Neuronal stem cell (in vitro differentiated cells): ENCODE measurements around the gene TSPO.
A peak's percentile ranks its signal among the peaks of the same experiment; 100 is the strongest.

Experiments used
- DNase-seq: peaks from one replicate; pipeline ENCODE4 v3.0.0-alpha.2; 2013; ENCODE audit warnings: low spot score
- H2AFZ ChIP-seq: one replicate; pipeline ENCODE4 v1.6.1; 2013; ENCODE audit warnings: mild to moderate bottlenecking, low read length, inconsistent platforms
- H2AK5ac ChIP-seq: 2 replicates; pipeline ENCODE4 v1.6.1; 2013; ENCODE audit warnings: low read depth, mild to moderate bottlenecking, inconsistent platforms, low read length, moderate library complexity, mixed read lengths
- H2BK120ac ChIP-seq: 2 replicates; pipeline ENCODE4 v1.6.1; 2013; ENCODE audit warnings: low read depth, mild to moderate bottlenecking, inconsistent platforms, low read length, moderate library complexity, mixed read lengths
- H2BK12ac ChIP-seq: one replicate; pipeline ENCODE4 v1.6.1; 2013; ENCODE audit warnings: low read length, inconsistent platforms
- H2BK15ac ChIP-seq: 2 replicates; pipeline ENCODE4 v1.6.1; 2013; ENCODE audit warnings: mild to moderate bottlenecking, low read length, inconsistent platforms, mixed read lengths
- H2BK5ac ChIP-seq: one replicate; pipeline ENCODE4 v1.6.1; 2013; ENCODE audit warnings: inconsistent platforms, mild to moderate bottlenecking, low read length, moderate library complexity
- H3K14ac ChIP-seq: one replicate; pipeline ENCODE4 v1.6.1; 2013; ENCODE audit warnings: low read length, inconsistent platforms
- H3K18ac ChIP-seq: 2 replicates; pipeline ENCODE4 v1.6.1; 2013; ENCODE audit warnings: low read length, inconsistent platforms
- H3K23ac ChIP-seq: 2 replicates; pipeline ENCODE4 v1.6.1; 2013; ENCODE audit warnings: low read depth, mild to moderate bottlenecking, mixed read lengths, low read length, inconsistent platforms; ENCODE audit not compliant: poor library complexity
- H3K27ac ChIP-seq: replicated peaks from 3 replicates; pipeline ENCODE4 v1.5.1; 2013; ENCODE audit warnings: low read length, inconsistent platforms
- H3K27me3 ChIP-seq, 3 experiments: 2 replicates each; pipeline ENCODE4 v1.6.1; 2013; ENCODE audit warnings: low read length in 3 of 3, mild to moderate bottlenecking in 2 of 3, inconsistent platforms in 1 of 3, low read depth in 1 of 3, mixed read lengths in 1 of 3, moderate library complexity in 1 of 3; ENCODE audit not compliant: control insufficient read depth in 3 of 3, insufficient read depth in 3 of 3
- H3K36me3 ChIP-seq, 2 donors: replicated peaks in 1 of 2; 2 replicates each; pipeline ENCODE4 v1.6.1; 2013; ENCODE audit warnings: low read length in 2 of 2; ENCODE audit not compliant: control insufficient read depth in 2 of 2, insufficient read depth in 2 of 2
- H3K4ac ChIP-seq: 2 replicates; pipeline ENCODE4 v1.6.1; 2013; ENCODE audit warnings: inconsistent platforms, mild to moderate bottlenecking, low read length, moderate library complexity
- H3K4me1 ChIP-seq, 2 donors: 1 replicate in 1 of 2; 2 replicates in 1 of 2; pipeline ENCODE4 v1.6.1; 2013; ENCODE audit warnings: low read length in 2 of 2, low read depth in 1 of 2; ENCODE audit not compliant: control insufficient read depth in 2 of 2, insufficient read depth in 1 of 2
- H3K4me2 ChIP-seq: one replicate; pipeline ENCODE4 v1.6.1; 2013; ENCODE audit warnings: mild to moderate bottlenecking, low read length, inconsistent platforms; ENCODE audit not compliant: insufficient read depth, poor library complexity, severe bottlenecking
- H3K4me3 ChIP-seq, 2 donors: 2 replicates each; pipeline ENCODE4 v1.5.1; 2013; ENCODE audit warnings: low read length in 2 of 2, mild to moderate bottlenecking in 2 of 2, inconsistent platforms in 1 of 2, moderate library complexity in 1 of 2
- H3K79me1 ChIP-seq: one replicate; pipeline ENCODE4 v1.6.1; 2013; ENCODE audit warnings: low read depth, mild to moderate bottlenecking, inconsistent platforms, low read length, moderate library complexity
- H3K9ac ChIP-seq: one replicate; pipeline ENCODE4 v1.6.1; 2013; ENCODE audit warnings: mild to moderate bottlenecking, low read depth, low read length, inconsistent platforms; ENCODE audit not compliant: poor library complexity
- H3K9me3 ChIP-seq, 2 donors: replicated peaks in 1 of 2; 2 replicates each; pipeline versions ENCODE3 to v1.6.1; 2013; ENCODE audit warnings: low read length in 2 of 2, mild to moderate bottlenecking in 2 of 2, inconsistent platforms in 1 of 2, low read depth in 1 of 2, mixed read lengths in 1 of 2, moderate library complexity in 1 of 2; ENCODE audit not compliant: control insufficient read depth in 2 of 2, insufficient read depth in 1 of 2
- H4K8ac ChIP-seq: one replicate; pipeline ENCODE4 v1.6.1; 2013; ENCODE audit warnings: low read depth, mild to moderate bottlenecking, inconsistent platforms, low read length, moderate library complexity
- H4K91ac ChIP-seq: one replicate; pipeline ENCODE4 v1.6.1; 2013; ENCODE audit warnings: low read length, low read depth, mild to moderate bottlenecking, inconsistent platforms; ENCODE audit not compliant: poor library complexity
- WGBS, 2 donors: extraction: QIAGEN DNeasy Blood & Tissue Kit; methylation state at CpG; one replicate each; pipeline ENCODE4 v1.1.7; 2013; ENCODE audit warnings: missing lambda C conversion rate in 2 of 2, mixed read lengths in 1 of 2; ENCODE audit not compliant: insufficient read length in 2 of 2, insufficient replicate concordance in 1 of 2; ENCODE audit errors: extremely low coverage in 2 of 2; 5-methylcytosine and 5-hydroxymethylcytosine counted together

TSPO gene

DNA sequence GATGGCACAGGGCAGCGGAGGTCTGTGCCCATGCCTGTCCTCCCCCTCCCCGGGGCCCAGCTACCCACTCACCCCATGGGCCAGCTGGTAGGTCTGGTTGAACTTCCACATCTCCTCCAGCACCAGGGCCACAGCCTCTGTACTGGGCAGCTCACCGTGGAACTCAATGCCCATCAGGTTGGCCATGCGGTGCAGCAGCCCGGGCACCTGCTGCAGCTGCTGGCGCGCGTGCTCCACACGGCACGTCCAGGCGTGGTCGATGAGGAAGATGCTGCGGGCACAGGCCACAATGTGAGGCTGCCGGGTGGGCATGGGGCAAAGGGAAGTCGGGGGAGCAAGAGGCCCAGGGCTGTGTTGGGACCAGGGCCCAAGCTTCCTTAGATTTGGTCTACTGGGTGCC lies 29.3 kb downstream of the TSPO start:
- Histone ChIP-seq H2AK5ac (no peak overlapping the region), H2AFZ (no peak overlapping the region), H3K14ac (peak overlapping the region; percentile 21), H3K27me3 (no peaks in the 10 kb centered on the region), H2BK120ac (no peak overlapping the region), H2BK5ac (no peak overlapping the region), H3K9ac (no peak overlapping the region), H4K91ac (peak overlapping the region; percentile 64), H3K4ac (peak overlapping the region; percentile 66), H3K23ac (peak overlapping the region; percentile 73), H2BK15ac (no peak overlapping the region), H3K79me1 (peaks cover 21% of the 10 kb centered on the region), H3K18ac (no peak overlapping the region), H2BK12ac (no peak overlapping the region), H3K9me3 (peaks cover 0 to 4% of the 10 kb centered on the region in 2 donors), H3K4me3 (peak overlapping the region in 1 of 2 donors; percentile 59), H3K4me1 (peaks cover 4% of the 10 kb centered on the region in 2 donors), H3K36me3 (peaks cover 49 to 65% of the 10 kb centered on the region in 2 donors), H4K8ac (no peak overlapping the region), H3K27ac (no peak overlapping the region), H3K4me2 (no peak overlapping the region)
- WGBS, 2 donors: no CpG with 5 or more reads among the region's 15 CpGs
- no peak for DNase-seq

DNA sequence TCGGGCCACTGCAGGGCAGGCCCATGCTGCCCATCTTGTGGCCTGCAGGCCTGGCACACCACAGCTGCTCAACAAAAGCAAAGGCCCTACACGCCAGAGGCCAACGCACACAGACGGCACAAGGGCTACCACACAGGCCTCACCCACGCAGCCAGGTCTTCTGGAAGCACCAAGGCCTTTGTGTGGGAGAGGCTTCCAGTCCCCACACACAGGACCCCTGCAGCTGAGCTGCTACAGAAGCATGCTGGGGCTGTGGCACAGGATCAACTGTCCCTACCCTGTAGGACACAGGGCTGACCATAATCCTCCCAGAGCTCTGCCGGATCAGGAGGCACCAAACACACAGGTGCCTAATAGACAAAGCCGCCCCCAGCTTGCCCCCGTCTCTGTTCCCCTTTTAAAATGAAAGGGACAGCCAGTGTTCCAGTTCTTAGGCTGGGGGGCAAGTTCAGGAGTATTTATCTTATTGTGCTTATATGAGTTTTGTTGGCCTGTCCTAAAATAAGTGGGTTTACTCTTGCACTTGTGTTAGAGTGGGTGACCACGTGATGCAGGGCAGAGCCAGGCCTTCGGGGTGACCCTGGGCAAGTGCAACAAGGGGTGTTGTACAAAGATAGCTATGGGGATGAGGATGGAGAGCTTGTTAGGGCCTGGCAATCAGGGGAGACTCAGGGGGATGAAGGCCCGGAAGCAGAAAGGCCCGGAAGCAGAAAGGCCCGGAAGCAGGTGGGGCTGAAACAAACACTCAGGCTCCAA lies 30.1 kb downstream of the TSPO start:
- Histone ChIP-seq H4K91ac (no peak overlapping the region), H3K23ac (peak overlapping the region; percentile 65), H3K9me3 (peaks cover 0 to 4% of the 10 kb centered on the region in 2 donors), H3K4me3 (no peak overlapping the region), H2BK15ac (no peak overlapping the region), H3K36me3 (peaks cover 44 to 58% of the 10 kb centered on the region in 2 donors), H3K9ac (no peak overlapping the region), H3K18ac (no peak overlapping the region), H3K4me1 (peaks cover 10% of the 10 kb centered on the region in 2 donors), H3K27ac (no peak overlapping the region), H3K4me2 (no peak overlapping the region), H4K8ac (no peak overlapping the region), H3K79me1 (peaks cover 22% of the 10 kb centered on the region), H2BK5ac (no peak overlapping the region), H2BK12ac (peak overlapping the region; percentile 22), H2BK120ac (no peak overlapping the region), H3K27me3 (no peaks in the 10 kb centered on the region), H3K4ac (no peak overlapping the region), H2AFZ (no peak overlapping the region), H2AK5ac (no peak overlapping the region), H3K14ac (peak overlapping the region; percentile 51)
- no CpG with 5 or more reads among the region's 13 CpGs for WGBS, 2 donors
- DNase-seq: no peak

DNA sequence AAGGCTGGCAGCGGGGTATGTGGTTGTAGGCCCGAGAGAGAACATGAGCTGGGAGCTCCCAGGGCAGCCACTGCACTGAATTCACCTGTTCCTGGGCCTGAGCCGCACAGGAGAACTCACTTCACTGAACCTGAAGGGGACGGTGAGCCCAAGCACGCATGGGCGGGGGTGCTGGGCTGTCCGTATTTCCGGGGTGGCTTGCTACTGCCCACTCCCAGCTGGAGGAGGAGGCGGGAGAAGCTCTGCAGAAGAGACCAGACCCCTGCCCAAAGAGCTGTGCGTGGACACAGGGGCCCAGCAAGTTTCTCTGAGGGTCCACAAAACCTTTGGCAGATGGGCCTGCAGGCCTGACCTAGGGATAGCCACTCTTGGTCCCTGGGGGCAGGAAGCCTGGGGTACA lies 30.8 kb downstream of the TSPO start:
- Histone ChIP-seq H2BK120ac (no peak overlapping the region), H3K4me3 (no peak overlapping the region), H3K9ac (no peak overlapping the region), H3K4me1 (peaks cover 10% of the 10 kb centered on the region in 2 donors), H3K9me3 (peaks cover 0 to 4% of the 10 kb centered on the region in 2 donors), H2BK15ac (no peak overlapping the region), H3K4ac (no peak overlapping the region), H3K23ac (peak overlapping the region; percentile 73), H4K8ac (no peak overlapping the region), H3K4me2 (no peak overlapping the region), H3K18ac (no peak overlapping the region), H3K14ac (no peak overlapping the region), H3K79me1 (peaks cover 22% of the 10 kb centered on the region), H4K91ac (no peak overlapping the region), H2BK5ac (no peak overlapping the region), H3K36me3 (peaks cover 41 to 53% of the 10 kb centered on the region in 2 donors), H3K27me3 (no peaks in the 10 kb centered on the region), H3K27ac (no peak overlapping the region), H2AFZ (no peak overlapping the region), H2BK12ac (peak overlapping the region; percentile 19), H2AK5ac (no peak overlapping the region)
- DNase-seq: no peak
- no CpG with 5 or more reads among the region's 10 CpGs for WGBS, 2 donors

DNA sequence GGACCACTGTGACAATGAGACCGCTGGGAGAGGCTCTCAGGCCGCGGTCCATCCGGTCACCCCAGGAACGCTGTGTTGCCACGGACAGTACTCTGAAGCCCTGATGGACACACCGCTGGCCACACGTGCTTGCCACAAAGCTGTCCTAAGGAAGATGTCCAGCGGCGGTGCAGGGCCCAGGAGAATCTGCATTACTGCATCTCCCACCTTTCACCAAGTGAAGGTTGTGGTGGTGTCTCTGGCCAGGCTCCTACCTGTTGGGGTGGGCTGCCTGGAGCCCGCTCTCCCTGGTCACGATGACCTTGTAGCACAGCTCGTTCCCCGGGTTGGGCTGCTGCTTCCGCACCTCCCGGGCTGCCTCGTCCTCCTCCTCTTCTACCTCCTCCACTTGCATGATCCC lies 31.4 kb downstream of the TSPO start:
- WGBS, 2 donors: no CpG with 5 or more reads among the region's 17 CpGs
- DNase-seq: no peak
- peaks cover 38 to 47% of the 10 kb centered on the region in 2 donors for H3K36me3 ChIP-seq
- peaks cover 10 to 11% of the 10 kb centered on the region in 2 donors for H3K4me1 ChIP-seq
- peaks cover 0 to 4% of the 10 kb centered on the region in 2 donors for H3K9me3 ChIP-seq
- H2BK15ac ChIP-seq: no peak overlapping the region
- no peak overlapping the region for H3K18ac ChIP-seq
- H2BK12ac ChIP-seq: no peak overlapping the region
- peak overlapping the region; percentile 73 for H3K23ac ChIP-seq
- H2AFZ ChIP-seq: no peak overlapping the region
- no peak overlapping the region for H4K91ac ChIP-seq
- H3K9ac ChIP-seq: no peak overlapping the region
- H3K4me3 ChIP-seq: no peak overlapping the region
- no peak overlapping the region for H3K14ac ChIP-seq
- no peak overlapping the region for H2BK120ac ChIP-seq
- H3K27ac ChIP-seq: no peak overlapping the region
- H4K8ac ChIP-seq: no peak overlapping the region
- no peak overlapping the region for H3K4me2 ChIP-seq
- no peak overlapping the region for H3K4ac ChIP-seq
- no peak overlapping the region for H2AK5ac ChIP-seq
- H3K27me3 ChIP-seq: no peaks in the 10 kb centered on the region
- H2BK5ac ChIP-seq: no peak overlapping the region
- peaks cover 22% of the 10 kb centered on the region for H3K79me1 ChIP-seq
